GM23338 (cell line): ENCODE results near the gene STK16. TPM values are rescaled to one million over a fixed set of nuclear protein-coding genes. Genes with fewer than 3 reads are reported as not detected.

ENCODE experiments used
- ATAC-seq: fragments of 200-7000 bp; cut with Tn5 transposase; 3 replicates; pipeline ENCODE4 v1.9.1; 2020
- DNase-seq: peaks from one replicate; pipeline ENCODE4 v3.0.0-alpha.2; 2015; ENCODE audit warnings: low spot score
- H2AFZ ChIP-seq: fragments of 200-600 bp; sonication (generic); 2 replicates; pipeline ENCODE4 v1.8.0; 2016; ENCODE audit warnings: antibody characterized with exemption, mild to moderate bottlenecking, moderate library complexity
- H3F3A ChIP-seq: fragments of 200-600 bp; sonication (generic); replicated peaks from 2 replicates; pipeline ENCODE4 v1.8.0; 2017; ENCODE audit warnings: antibody characterized with exemption, mixed run types, low read depth
- H3K27ac ChIP-seq: fragments of 200-600 bp; sonication (generic); 2 replicates; pipeline ENCODE4 v1.6.1; 2016; ENCODE audit warnings: low read depth
- H3K27me3 ChIP-seq: fragments of 200-600 bp; sonication (generic); 2 replicates; pipeline ENCODE4 v1.8.0; 2016; ENCODE audit warnings: mild to moderate bottlenecking, mixed run types, moderate library complexity; ENCODE audit not compliant: insufficient read depth
- H3K36me3 ChIP-seq: fragments of 200-600 bp; sonication (generic); 2 replicates; pipeline ENCODE4 v1.8.0; 2016; ENCODE audit warnings: mild to moderate bottlenecking; ENCODE audit not compliant: insufficient read depth
- H3K4me1 ChIP-seq: fragments of 200-600 bp; sonication (generic); 2 replicates; pipeline ENCODE4 v1.8.0; 2016; ENCODE audit warnings: mild to moderate bottlenecking, moderate library complexity; ENCODE audit not compliant: insufficient read depth
- H3K4me2 ChIP-seq: fragments of 200-600 bp; sonication (generic); 2 replicates; pipeline ENCODE4 v1.7.1; 2017; ENCODE audit warnings: mixed run types
- H3K4me3 ChIP-seq: fragments of 200-600 bp; sonication (generic); 2 replicates; pipeline ENCODE4 v1.6.1; 2016; ENCODE audit warnings: mixed run types
- H3K79me2 ChIP-seq: fragments of 200-600 bp; sonication (generic); replicated peaks from 2 replicates; pipeline ENCODE4 v1.8.0; 2017; ENCODE audit warnings: mild to moderate bottlenecking; ENCODE audit not compliant: insufficient read depth
- H3K9me2 ChIP-seq: fragments of 200-600 bp; sonication (generic); 2 replicates; pipeline ENCODE4 v1.8.0; 2017; ENCODE audit not compliant: insufficient read depth
- H4K20me1 ChIP-seq: fragments of 200-600 bp; sonication (generic); replicated peaks from 2 replicates; pipeline ENCODE4 v1.8.0; 2017; ENCODE audit warnings: mild to moderate bottlenecking; ENCODE audit not compliant: insufficient read depth
- H3K27ac Mint-ChIP-seq: 2 replicates; pipeline ENCODE4 v1.8.0; 2020; ENCODE audit warnings: inconsistent platforms, mild to moderate bottlenecking, moderate library complexity, mixed read lengths
- H3K27me3 Mint-ChIP-seq: 3 replicates; pipeline ENCODE4 v1.8.0; 2022; ENCODE audit warnings: low read depth, mild to moderate bottlenecking, moderate library complexity, mixed read lengths, inconsistent platforms; ENCODE audit not compliant: insufficient read depth, poor library complexity
- H3K36me3 Mint-ChIP-seq: 3 replicates; pipeline ENCODE4 v1.8.0; 2021; ENCODE audit warnings: low read depth, mild to moderate bottlenecking, inconsistent platforms, moderate library complexity, mixed read lengths
- H3K4me1 Mint-ChIP-seq: 3 replicates; pipeline ENCODE4 v1.8.0; 2020; ENCODE audit warnings: mild to moderate bottlenecking, inconsistent platforms, mixed read lengths
- H3K4me3 Mint-ChIP-seq: 3 replicates; pipeline ENCODE4 v1.8.0; 2021; ENCODE audit warnings: moderate library complexity, mild to moderate bottlenecking, inconsistent platforms, mixed read lengths
- H3K9me3 Mint-ChIP-seq: 3 replicates; pipeline ENCODE4 v1.8.0; 2020; ENCODE audit warnings: moderate library complexity, mild to moderate bottlenecking, inconsistent platforms, mixed read lengths
- CREB1 ChIP-seq: fragments of 250-450 bp; sonication (Bioruptor Pico); IDR thresholded peaks from 2 replicates; pipeline ENCODE4 v1.5.0; 2020; ENCODE audit warnings: low read depth, mild to moderate bottlenecking, moderate library complexity
- CTCF ChIP-seq, 2 experiments: fragments of 200-600 bp in 1 of 2; sonication (generic) in 1 of 2; conservative IDR thresholded peaks; 2 replicates each; pipeline versions ENCODE4 v1.5.1 to v1.6.1; 2016 to 2017; ENCODE audit warnings: antibody characterized with exemption in 2 of 2, low read depth in 2 of 2, mild to moderate bottlenecking in 2 of 2, moderate library complexity in 1 of 2
- ETS1 ChIP-seq: IDR thresholded peaks from 2 replicates; pipeline ENCODE4 v1.6.1; 2016; ENCODE audit warnings: antibody characterized with exemption
- EZH2 ChIP-seq: fragments of 200-600 bp; sonication (generic); IDR thresholded peaks from one replicate; pipeline ENCODE4 v1.8.0; 2017; ENCODE audit warnings: antibody characterized with exemption, mild to moderate bottlenecking, low read depth; ENCODE audit not compliant: unreplicated experiment
- JUNB ChIP-seq: IDR thresholded peaks from one replicate; pipeline ENCODE4 v1.6.1; 2016; ENCODE audit warnings: antibody characterized with exemption; ENCODE audit not compliant: unreplicated experiment
- NANOG ChIP-seq: IDR thresholded peaks from 2 replicates; pipeline ENCODE4 v1.6.1; 2016; ENCODE audit warnings: antibody characterized with exemption, borderline replicate concordance
- POLR2AphosphoS5 ChIP-seq: IDR thresholded peaks from 2 replicates; pipeline ENCODE4 v1.6.1; 2016; ENCODE audit warnings: antibody characterized with exemption, low read depth
- ZNF114 ChIP-seq: fragments of 250-450 bp; sonication (Bioruptor Pico); IDR thresholded peaks from 2 replicates; pipeline ENCODE4 v1.5.0; 2020; ENCODE audit warnings: mild to moderate bottlenecking, moderate library complexity
- ZNF331 ChIP-seq: fragments of 250-450 bp; sonication (Bioruptor Pico); IDR thresholded peaks from 2 replicates; pipeline ENCODE4 v1.5.0; 2020; ENCODE audit warnings: low read depth, mild to moderate bottlenecking, moderate library complexity
- ZNF462 ChIP-seq: fragments of 250-450 bp; sonication (Bioruptor Pico); IDR thresholded peaks from 2 replicates; pipeline ENCODE4 v1.5.0; 2020; ENCODE audit warnings: mild to moderate bottlenecking, moderate library complexity
- polyA plus RNA-seq: library from polyadenylated mRNA; unstranded; fragments of >200 nt; fragmentation: Nextera tagmentation; extraction: Ambion mirVana; gene quantifications from 2 replicates; pipeline ENCODE4 v1.2.1, GENCODE V29; 2016
- total RNA-seq: library from RNA; depleted of rRNA; stranded (reverse); fragments of >200 nt; shearing (Covaris generic); gene quantifications from 2 replicates; pipeline ENCODE4 v1.2.3, GENCODE V29; 2014

The STK16 gene
- total and polyA plus RNA-seq, 2 experiments from 2014 or later = 3.1 to 17.0 TPM

- Histone ChIP-seq H2AFZ (no peak overlapping the region), H3F3A (no peaks in the 10 kb centered on the region), H3K9me2 (no peaks in the 10 kb centered on the region), H3K4me3 (no peak overlapping the region), H3K36me3 (no peaks in the 10 kb centered on the region; the same call in 1 of the 2 replicates), H3K27me3 (no peaks in the 10 kb centered on the region), H3K79me2 (no peaks in the 10 kb centered on the region), H4K20me1 (no peaks in the 10 kb centered on the region), H3K4me2 (no peak overlapping the region), H3K4me1 (peaks cover 11% of the 10 kb centered on the region), H3K27ac (no peak overlapping the region)
- Mint-ChIP-seq H3K27ac (no peak overlapping the region), H3K4me1 (peaks cover 18% of the 10 kb centered on the region), H3K4me3 (no peak overlapping the region), H3K27me3 (peaks cover 10% of the 10 kb centered on the region), H3K9me3 (no peaks in the 10 kb centered on the region), H3K36me3 (peaks cover 62% of the 10 kb centered on the region)
- no peak for DNase-seq
- no peak for ATAC-seq
- TF ChIP-seq ETS1 (no peak), ZNF331 (CRISPR knock-in tag) (no peak), EZH2 (no peak), ZNF462 (CRISPR knock-in tag) (no peak)
Observed at GRCh38 chr2:219213026-219213415, 32.3 kb upstream of the STK16 start.

- Mint-ChIP-seq H3K27me3 (peaks cover 12% of the 10 kb centered on the region), H3K9me3 (no peaks in the 10 kb centered on the region), H3K4me3 (no peak overlapping the region), H3K27ac (no peak overlapping the region), H3K36me3 (peaks cover 58% of the 10 kb centered on the region), H3K4me1 (peaks cover 15% of the 10 kb centered on the region)
- DNase-seq (no peak), ATAC-seq (no peak)
- Histone ChIP-seq H3K4me3 (no peak overlapping the region), H2AFZ (no peak overlapping the region), H3F3A (no peaks in the 10 kb centered on the region), H3K4me2 (no peak overlapping the region), H3K79me2 (no peaks in the 10 kb centered on the region), H3K36me3 (no peaks in the 10 kb centered on the region; the same call in 1 of the 2 replicates), H3K27ac (no peak overlapping the region), H3K27me3 (no peaks in the 10 kb centered on the region), H3K4me1 (peaks cover 10% of the 10 kb centered on the region), H4K20me1 (no peaks in the 10 kb centered on the region), H3K9me2 (no peaks in the 10 kb centered on the region)
- TF ChIP-seq CTCF (conservative IDR thresholded peaks at IDR 0.05; ENCODE audit: low read depth in 2 of 2) (no peak), ETS1 (no peak), ZNF114 (no peak), POLR2AphosphoS5 (no peak), JUNB (no peak), NANOG (no peak), CREB1 (CRISPR knock-in tag) (no peak)
Observed at GRCh38 chr2:219213486-219214071, 31.7 kb upstream of the STK16 start.
